ENCODE results near the gene NKAIN2.
A peak's percentile ranks its signal among the peaks of the same experiment; 100 is the strongest.

NKAIN2 gene

DNA sequence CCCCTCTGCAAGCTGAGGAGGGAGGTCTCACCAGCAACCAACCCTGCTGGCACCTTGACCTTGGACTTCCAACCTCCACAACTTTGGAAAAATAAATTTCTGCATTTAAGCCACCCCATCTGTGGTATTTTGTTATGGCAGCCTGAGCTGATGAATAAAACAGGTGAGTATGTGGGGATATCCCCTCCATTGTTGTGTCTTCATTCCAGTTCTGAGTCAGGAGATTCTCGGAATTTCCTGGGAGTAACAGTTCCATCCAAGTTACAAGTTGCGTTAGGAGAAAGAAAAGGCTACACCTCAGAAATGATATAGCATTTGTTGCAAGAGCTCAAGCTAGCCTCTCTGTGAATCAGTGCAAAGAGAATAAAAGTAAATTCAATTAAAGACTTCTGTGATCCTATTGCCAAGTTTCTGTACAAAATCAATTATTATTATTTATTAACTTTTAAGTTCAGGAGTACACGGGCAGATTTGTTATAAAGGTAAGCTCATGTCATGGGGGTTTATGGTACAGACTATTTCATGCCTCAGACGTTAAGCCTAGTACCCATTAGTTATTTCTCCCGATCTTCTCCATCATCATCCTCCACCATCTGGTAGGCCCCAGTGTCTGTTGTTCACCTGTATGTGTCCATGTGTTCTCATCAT is 153.0 kb downstream of the NKAIN2 start:
- no peak overlapping the region for H3K27ac ChIP-seq
- no peak for TF ChIP-seq ZFX (IDR thresholded peaks at IDR 0.05)
- no peak for TF ChIP-seq CTCF (conservative IDR thresholded peaks at IDR 0.05)

DNA sequence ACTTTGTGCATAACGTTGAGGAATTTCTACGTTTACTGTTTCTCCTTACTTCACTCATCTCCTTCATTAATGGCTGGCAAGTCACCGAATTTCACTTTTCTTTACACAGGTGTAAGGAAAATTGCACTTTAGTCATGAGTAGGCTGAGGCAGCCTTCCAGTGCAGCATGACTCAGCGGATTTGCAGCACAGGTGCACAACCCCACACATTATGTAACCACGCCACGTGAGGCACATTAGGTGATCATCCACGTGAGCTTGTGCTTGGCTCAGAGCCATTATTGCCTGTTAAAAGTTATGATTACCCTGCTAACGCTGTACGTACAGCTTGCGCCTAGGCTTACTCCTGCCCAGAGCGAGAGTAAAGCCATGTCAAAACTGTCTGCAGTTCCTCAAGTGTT is 158.8 kb downstream of the NKAIN2 start:
- TF ChIP-seq ZFX (IDR thresholded peaks at IDR 0.05) (no peak), CTCF (conservative IDR thresholded peaks at IDR 0.05) (no peak)
- H3K27ac ChIP-seq, result peak overlapping the region; percentile 47

GRCh38 chr6:123965894-123966293 is 162.2 kb downstream of the NKAIN2 start:
- H3K27ac ChIP-seq, result no peak overlapping the region
- TF ChIP-seq ZFX (IDR thresholded peaks at IDR 0.05) (no peak), CTCF (conservative IDR thresholded peaks at IDR 0.05) (peak; percentile 25)

- H3K27ac ChIP-seq, result no peak overlapping the region
- TF ChIP-seq ZFX (IDR thresholded peaks at IDR 0.05) (no peak), CTCF (conservative IDR thresholded peaks at IDR 0.05) (no peak)
Measured at GRCh38 chr6:123966618-123967017, 163.0 kb downstream of the NKAIN2 start.

DNA sequence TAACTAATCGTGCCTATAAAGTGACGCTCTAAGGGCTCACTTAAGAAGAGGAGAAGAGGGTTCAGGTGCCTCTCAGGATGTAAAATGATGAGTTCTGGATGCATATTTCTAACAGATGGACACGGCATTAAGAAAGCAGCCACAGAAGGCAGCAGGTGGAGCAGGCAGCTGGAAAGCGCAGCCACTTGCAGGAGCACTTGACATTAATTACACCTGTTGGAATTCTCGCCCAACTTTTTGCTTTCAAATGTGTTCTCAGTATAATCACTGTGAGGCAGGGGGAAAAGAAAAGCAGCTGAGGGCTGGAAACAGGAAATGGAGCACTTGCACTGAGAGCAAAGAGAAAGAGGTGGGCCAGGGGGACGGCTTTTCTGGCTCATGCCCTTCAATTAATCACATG is 164.2 kb downstream of the NKAIN2 start:
- no peak overlapping the region for H3K27ac ChIP-seq
- TF ChIP-seq ZFX (IDR thresholded peaks at IDR 0.05), result no peak
- no peak for TF ChIP-seq CTCF (conservative IDR thresholded peaks at IDR 0.05)

- H3K27ac ChIP-seq, result no peak overlapping the region
- no peak for TF ChIP-seq ZFX (IDR thresholded peaks at IDR 0.05)
- TF ChIP-seq CTCF (conservative IDR thresholded peaks at IDR 0.05), result no peak
Measured at GRCh38 chr6:123972600-123973294, 169.1 kb downstream of the NKAIN2 start.

- TF ChIP-seq ZFX (IDR thresholded peaks at IDR 0.05) (no peak), CTCF (conservative IDR thresholded peaks at IDR 0.05) (no peak)
- H3K27ac ChIP-seq, result no peak overlapping the region
Measured at GRCh38 chr6:123980311-123980710, 176.6 kb downstream of the NKAIN2 start.

All from C4-2B (cell line).